ENCODE data around the gene CRYL1.

The CRYL1 gene

DNA sequence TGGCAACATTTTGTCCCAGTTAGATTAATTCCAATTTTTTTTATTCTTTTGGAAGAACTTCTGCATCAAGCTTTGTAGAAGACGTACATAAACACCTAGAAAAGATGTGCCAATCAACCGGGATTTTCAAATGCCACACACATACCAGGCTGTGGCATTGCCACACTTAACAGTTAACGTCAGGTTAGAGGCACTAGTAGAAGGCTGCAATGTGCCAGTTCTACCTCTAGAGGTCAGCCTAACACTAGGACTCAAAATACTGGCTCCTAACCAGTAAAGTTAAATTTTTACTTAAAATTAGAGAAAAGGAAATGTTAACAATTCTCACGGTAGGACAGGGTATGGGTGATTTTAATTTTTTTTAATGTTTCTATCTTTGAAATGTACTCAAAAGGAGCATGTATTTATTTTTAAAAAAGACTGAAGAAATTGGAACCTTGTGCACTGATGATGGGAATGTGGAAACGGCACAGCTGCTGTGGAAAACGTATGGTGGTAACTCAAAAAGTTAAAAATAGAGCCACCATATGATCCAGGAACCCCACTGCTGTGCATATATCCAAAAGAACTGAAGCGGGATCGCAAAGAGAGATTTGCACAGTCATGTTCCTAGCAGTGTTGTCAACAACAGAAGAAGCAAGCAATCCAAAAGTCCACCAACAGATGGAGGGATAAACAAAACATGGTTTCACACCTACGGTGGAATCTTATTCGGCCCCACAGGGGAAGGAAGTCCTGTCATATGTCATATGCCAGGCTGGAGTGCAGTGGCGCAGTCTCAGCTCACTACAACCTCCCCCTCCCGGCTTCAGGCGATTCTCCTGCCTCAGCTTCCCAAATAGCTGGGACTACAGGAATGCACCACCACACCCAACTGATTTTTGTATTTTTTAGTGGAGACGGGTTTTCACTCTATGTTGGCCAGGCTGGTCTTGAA is 30.3 kb downstream of the CRYL1 start:
- in situ Hi-C loops (cut with MboI; ENCODE audit: low sequenced_read_pairs), result loop anchor here (10.0 to 25.0 kb wide), 2 partner anchors 429 to 992 kb away; no protein-coding TSS in a partner anchor

DNA sequence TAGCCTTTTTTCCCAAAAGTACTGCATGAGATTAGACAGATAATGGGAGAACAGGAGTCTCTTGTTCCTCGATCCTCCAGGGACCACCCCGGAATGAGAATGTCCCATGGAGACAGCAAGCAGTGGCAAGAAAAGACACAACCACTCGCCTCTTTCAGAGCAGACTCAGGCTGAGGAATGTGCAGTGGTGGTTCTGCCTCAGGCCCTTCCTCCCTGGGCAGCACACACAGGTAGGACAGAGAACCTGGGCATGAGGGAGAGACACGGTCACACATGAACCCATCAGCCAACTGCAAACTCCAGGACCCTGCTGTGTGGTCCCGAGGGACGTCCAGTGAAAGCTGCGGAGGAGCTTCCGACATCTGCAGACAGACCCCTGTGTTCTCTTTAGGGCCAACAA is 31.0 kb downstream of the CRYL1 start:
- in situ Hi-C loops (cut with MboI; ENCODE audit: low sequenced_read_pairs), result loop anchor here (10.0 to 25.0 kb wide), 2 partner anchors 430 to 993 kb away; no protein-coding TSS in a partner anchor

DNA sequence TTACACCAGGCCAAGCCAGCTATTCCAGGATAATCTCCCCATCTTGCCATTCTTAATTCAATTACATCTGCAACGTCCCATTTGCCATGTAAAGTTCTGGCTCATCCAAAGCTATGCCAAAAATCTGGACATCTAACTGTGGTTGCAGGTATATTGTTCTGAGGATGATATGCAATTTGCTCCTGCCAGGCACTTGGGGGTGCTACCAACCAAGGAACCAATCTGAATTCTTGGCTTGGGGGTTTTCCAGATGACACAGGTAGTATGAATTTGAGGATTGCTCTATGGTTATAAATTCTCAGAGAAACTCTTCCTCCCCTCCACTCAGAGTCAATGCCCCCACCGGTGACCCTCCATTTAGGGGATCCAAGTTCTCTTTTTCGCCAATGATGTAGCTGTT is 33.0 kb downstream of the CRYL1 start:
- in situ Hi-C loops (cut with MboI; ENCODE audit: low sequenced_read_pairs), result loop anchor here (10.0 to 25.0 kb wide), 2 partner anchors 432 to 995 kb away; no protein-coding TSS in a partner anchor

DNA sequence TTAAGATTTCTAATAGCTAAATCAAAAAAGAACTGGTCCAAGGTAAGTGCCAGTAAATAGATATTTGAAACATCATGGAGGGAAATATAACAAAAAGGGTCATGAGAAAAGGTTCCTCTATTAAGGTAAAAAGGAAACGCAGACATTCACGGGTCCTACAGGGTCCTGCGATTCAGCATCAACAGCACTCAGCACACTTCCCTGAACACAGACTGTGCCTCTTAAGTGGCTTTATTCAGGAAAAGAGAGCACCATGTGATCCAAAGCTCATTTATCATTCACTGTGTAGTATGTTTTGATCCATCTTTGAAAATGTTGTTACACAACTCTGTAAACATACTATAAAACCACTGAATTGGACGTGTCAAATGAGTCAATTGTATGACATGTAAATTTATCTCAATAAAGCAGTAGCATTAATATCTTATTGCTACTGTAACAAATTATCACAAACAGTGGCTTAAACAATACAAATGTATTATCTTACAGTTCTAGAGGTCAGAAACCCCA is 33.7 kb downstream of the CRYL1 start:
- in situ Hi-C loops (cut with MboI; ENCODE audit: low sequenced_read_pairs), result loop anchor here (10.0 to 25.0 kb wide), 2 partner anchors 433 to 995 kb away; no protein-coding TSS in a partner anchor

DNA sequence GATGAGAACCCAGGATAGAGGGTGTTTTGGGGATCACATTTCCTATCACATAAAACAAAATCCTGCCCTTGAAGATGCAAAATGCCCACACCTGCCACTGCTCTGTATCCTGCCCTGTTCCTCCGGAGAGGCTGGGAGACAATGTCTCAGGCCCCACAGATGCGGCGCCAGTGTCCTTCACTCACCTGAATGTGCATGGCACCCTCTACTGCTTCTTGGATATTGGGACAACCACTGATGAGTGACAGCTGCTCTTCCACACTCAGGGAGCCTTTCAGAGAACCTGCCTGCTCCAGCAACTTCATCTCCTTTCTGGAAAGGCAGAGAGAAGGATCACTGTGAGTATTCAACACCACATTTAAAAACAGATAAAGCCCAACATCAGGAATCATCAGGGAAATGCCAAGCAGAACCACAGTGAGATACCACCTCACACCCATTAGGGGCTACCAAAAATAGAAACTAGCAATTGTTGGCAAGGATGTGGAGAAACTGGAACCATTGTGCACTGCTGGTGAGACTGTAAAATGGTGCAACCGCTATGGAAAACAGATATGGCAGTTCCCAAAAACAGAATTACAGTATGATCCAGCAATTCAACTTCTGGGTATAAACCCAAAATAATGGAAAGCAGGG is 36.4 kb downstream of the CRYL1 start:
- in situ Hi-C loops (cut with MboI; ENCODE audit: low sequenced_read_pairs), result loop anchor here (25.0 kb wide), 1 partner anchor 998 kb away; no protein-coding TSS in a partner anchor

- in situ Hi-C loops (cut with MboI; ENCODE audit: low sequenced_read_pairs), result loop anchor here (25.0 kb wide), 1 partner anchor 999 kb away; no protein-coding TSS in a partner anchor
Measured at GRCh38 chr13:20487927-20488326, 37.7 kb downstream of the CRYL1 start.

- in situ Hi-C loops (cut with MboI; ENCODE audit: low sequenced_read_pairs), result loop anchor here (25.0 kb wide), 1 partner anchor 1005 kb away; no protein-coding TSS in a partner anchor
Measured at GRCh38 chr13:20482787-20483186, 42.9 kb downstream of the CRYL1 start.

GRCh38 chr13:20482275-20482761 is 43.3 kb downstream of the CRYL1 start:
- in situ Hi-C loops (cut with MboI; ENCODE audit: low sequenced_read_pairs), result loop anchor here (25.0 kb wide), 1 partner anchor 1005 kb away; no protein-coding TSS in a partner anchor

DNA sequence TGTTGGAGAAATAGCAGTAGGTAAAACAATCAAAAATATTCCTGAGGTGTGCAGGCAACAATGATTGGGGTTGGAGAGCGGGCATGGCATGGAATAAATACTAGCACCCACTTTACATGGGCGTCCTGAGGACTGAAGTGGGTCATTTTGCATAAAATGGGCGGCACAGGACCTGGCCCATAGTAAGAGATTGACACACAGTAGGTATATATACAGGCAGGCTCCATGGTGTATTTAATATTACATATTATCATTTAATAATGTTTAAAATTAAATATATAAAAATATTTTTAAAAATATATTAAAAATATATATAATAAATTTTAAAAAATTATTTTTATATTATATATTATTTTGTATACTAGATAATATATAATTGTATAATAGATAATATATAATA is 48.3 kb downstream of the CRYL1 start:
- in situ Hi-C loops (cut with MboI; ENCODE audit: low sequenced_read_pairs), result loop anchor here (25.0 kb wide), 1 partner anchor 1010 kb away; no protein-coding TSS in a partner anchor

DNA sequence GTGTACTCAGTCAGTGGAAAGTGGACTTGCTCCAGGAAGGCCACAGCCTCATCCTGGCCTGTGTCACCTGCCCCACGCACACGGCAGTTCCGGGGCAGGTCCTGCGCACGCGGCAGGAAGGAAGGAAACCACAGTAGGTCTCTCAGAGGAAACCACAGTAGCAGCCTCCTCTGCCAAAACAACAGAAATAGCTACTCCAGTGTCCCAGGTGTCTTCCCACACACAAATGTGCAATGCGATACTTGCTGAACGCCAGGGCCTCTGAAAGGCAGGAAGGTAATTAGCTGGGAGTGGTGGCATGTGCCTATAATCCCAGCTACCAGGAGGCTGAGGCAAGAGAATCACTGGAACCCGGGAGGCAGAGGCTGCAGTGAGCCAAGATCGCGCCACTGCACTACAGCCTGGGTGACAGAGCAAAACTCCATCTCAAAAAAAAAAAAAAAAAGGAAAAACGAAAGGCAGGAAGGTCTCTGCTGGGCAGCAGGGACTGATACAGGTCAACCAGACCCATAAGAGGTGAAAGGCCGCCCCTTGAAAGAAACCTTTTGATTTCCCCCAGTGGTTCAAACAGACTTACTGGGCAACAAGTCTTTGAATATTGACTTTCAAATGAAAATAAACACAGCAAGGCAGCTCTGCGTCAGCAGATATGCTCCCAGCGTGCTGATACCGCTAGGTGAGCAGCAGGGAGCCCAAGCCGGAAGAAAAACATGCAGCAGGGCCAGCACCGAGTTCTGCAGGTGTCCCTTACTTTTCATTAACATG is 49.5 kb downstream of the CRYL1 start:
- in situ Hi-C loops (cut with MboI; ENCODE audit: low sequenced_read_pairs), result loop anchor here (25.0 kb wide), 1 partner anchor 1011 kb away; no protein-coding TSS in a partner anchor

- in situ Hi-C loops (cut with MboI; ENCODE audit: low sequenced_read_pairs), result no loop called here
Measured at GRCh38 chr13:20474515-20474914, 51.1 kb downstream of the CRYL1 start.

DNA sequence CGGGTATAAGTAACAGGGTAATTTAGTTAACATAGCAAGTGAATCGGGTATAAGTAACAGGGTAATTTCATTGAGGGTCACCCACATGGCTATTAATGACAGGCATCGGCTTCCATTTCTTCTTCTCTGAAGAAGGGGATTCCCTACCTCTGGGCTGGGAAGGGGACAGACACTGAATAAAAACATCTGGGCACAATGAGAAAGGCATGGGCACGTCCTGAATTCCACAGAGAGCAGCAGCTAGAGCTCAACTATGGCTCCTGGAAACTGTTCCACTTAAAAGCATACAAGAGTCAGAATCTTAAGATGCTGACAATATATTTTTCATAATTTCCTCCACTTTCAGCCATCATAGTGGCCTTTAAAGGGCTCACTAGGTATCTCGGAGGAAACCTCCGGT is 51.8 kb downstream of the CRYL1 start:
- in situ Hi-C loops (cut with MboI; ENCODE audit: low sequenced_read_pairs), result no loop called here

DNA sequence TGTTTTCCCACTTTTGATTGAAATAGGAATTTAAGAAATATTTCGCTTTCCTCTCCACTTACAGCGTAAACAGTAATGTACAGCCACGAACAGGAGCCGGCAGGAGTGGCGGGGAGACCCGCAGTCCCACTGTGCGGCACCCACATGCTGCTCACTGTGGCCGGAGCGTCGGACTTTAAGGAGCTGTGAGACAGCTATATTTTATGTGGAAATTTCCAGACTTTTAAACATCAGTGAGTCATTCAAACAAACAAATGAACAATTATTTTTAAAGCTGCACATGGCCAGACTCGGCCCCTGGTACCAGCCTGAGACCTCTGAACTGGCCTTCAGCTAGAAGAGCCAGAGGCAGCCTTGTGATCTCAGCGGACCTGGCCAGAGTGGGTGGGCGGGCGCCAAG is 52.5 kb downstream of the CRYL1 start:
- in situ Hi-C loops (cut with MboI; ENCODE audit: low sequenced_read_pairs), result no loop called here

- in situ Hi-C loops (cut with MboI; ENCODE audit: low sequenced_read_pairs), result no loop called here
Measured at GRCh38 chr13:20472531-20472930, 53.1 kb downstream of the CRYL1 start.

GRCh38 chr13:20470136-20470535 is 55.5 kb downstream of the CRYL1 start:
- in situ Hi-C loops (cut with MboI; ENCODE audit: low sequenced_read_pairs), result no loop called here

DNA sequence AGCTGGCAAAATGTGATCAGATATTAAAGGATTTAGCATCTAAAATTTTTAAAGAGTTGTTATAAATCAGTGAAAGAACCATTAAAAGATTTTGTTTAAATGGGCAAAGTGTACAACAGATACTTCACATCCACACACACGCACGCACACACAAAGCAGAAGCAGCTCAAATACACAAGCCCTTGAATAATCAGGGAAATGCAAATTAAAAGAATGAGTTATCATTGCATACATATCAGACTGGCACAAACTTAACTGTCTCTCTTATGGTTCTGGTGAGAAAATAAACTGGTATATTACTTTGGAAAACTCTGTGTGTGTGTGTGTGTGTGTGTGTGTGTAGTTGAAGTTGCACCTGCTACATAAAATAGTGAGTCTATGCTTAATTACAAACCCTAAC is 59.3 kb downstream of the CRYL1 start:
- in situ Hi-C loops (cut with MboI; ENCODE audit: low sequenced_read_pairs), result no loop called here

- in situ Hi-C loops (cut with MboI; ENCODE audit: low sequenced_read_pairs), result no loop called here
Measured at GRCh38 chr13:20465218-20465879, 60.3 kb downstream of the CRYL1 start.

GRCh38 chr13:20462921-20463320 is 62.7 kb downstream of the CRYL1 start:
- in situ Hi-C loops (cut with MboI; ENCODE audit: low sequenced_read_pairs), result no loop called here

- in situ Hi-C loops (cut with MboI; ENCODE audit: low sequenced_read_pairs), result no loop called here
Measured at GRCh38 chr13:20462533-20462915, 63.1 kb downstream of the CRYL1 start.

Measured in HL-60/S4 treated with retinoic acid at 250 ng/mL for 4 days and 3 days (cell line).